RPMI7951 (cell line): ENCODE measurements around the gene NLRP2B. TPM values are rescaled to one million over a fixed set of nuclear protein-coding genes. Genes with fewer than 3 reads are reported as not detected.
"Not testable (repeated sequence)": the region's sequence is repeated elsewhere in the genome, so short reads cannot be mapped to it uniquely, and the experiment has no call there.

ENCODE experiments used
- DNase-seq: peaks from one replicate; pipeline ENCODE4 v3.0.0-alpha.2; 2012; ENCODE audit warnings: low read depth
- total RNA-seq: library from RNA; depleted of rRNA; stranded (reverse); fragments of >200 nt; shearing (Covaris generic); gene quantifications from 2 replicates; pipeline ENCODE4 v1.2.3, GENCODE V29; 2014; rRNA removed

NLRP2B gene
- total RNA-seq: not detected in 2 replicates

GRCh38 chrX:57680160-57680559 lies at the start of gene NLRP2B:
TSS of gene NLRP2B (minus strand) at chrX:57680260.
- no peak for DNase-seq

GRCh38 chrX:57725995-57726394 lies 45.9 kb upstream of the NLRP2B start:
- not testable (repeated sequence) for DNase-seq

- DNase-seq: no peak
Observed at GRCh38 chrX:57681341-57681740, 1.3 kb upstream of the NLRP2B start.

- no peak for DNase-seq
Observed at GRCh38 chrX:57678686-57679428, 1.2 kb downstream of the NLRP2B start.

- peak; percentile 2 for DNase-seq
Observed at GRCh38 chrX:57677132-57677858, 2.8 kb downstream of the NLRP2B start.

GRCh38 chrX:57675320-57675719 lies 4.7 kb downstream of the NLRP2B start:
- DNase-seq: no peak

GRCh38 chrX:57674861-57675260 lies 5.2 kb downstream of the NLRP2B start:
- DNase-seq: no peak

- no peak for DNase-seq
Observed at GRCh38 chrX:57669961-57670360, 10.1 kb downstream of the NLRP2B start.

GRCh38 chrX:57667010-57667409 lies 13.1 kb downstream of the NLRP2B start:
- DNase-seq: no peak

GRCh38 chrX:57655065-57655464 lies 25.0 kb downstream of the NLRP2B start:
- DNase-seq: no peak

- DNase-seq: no peak
Observed at GRCh38 chrX:57652705-57653104, 27.4 kb downstream of the NLRP2B start.

- DNase-seq: no peak
Observed at GRCh38 chrX:57651169-57651919, 28.7 kb downstream of the NLRP2B start.

- DNase-seq: no peak
Observed at GRCh38 chrX:57647020-57647419, 33.0 kb downstream of the NLRP2B start.

GRCh38 chrX:57643698-57644097 lies 36.4 kb downstream of the NLRP2B start:
- no peak for DNase-seq

- no peak for DNase-seq
Observed at GRCh38 chrX:57641338-57641737, 38.7 kb downstream of the NLRP2B start.

GRCh38 chrX:57640674-57641016 lies 39.4 kb downstream of the NLRP2B start:
- DNase-seq: no peak

- not testable (repeated sequence) for DNase-seq
Observed at GRCh38 chrX:57629438-57629837, 50.6 kb downstream of the NLRP2B start.

Other genes with a start within 250 kb of the NLRP2B start
- 5.1 and 5.2 TPM in 2 replicates for gene ZXDB, start 88.2 kb downstream of the NLRP2B start, total RNA-seq
- gene ZXDA, start 230.2 kb upstream of the NLRP2B start, total RNA-seq: 4.2 TPM in 2 replicates